ENCODE measurements around the gene NR2E3. TPM values are rescaled to one million over a fixed set of nuclear protein-coding genes. Genes with fewer than 3 reads are reported as not detected.

The NR2E3 gene
- polyA plus RNA-seq, 1 experiment, result not detected

GRCh38 chr15:71775856-71776255 lies 34.5 kb upstream of the NR2E3 start:
- POLR2A ChIA-PET, result no interaction called here
- CTCF ChIA-PET, result interaction anchor here (1.7 kb wide), 1 partner anchor 23 kb away, joined by 5 read pairs; no protein-coding TSS in a partner anchor
- DNase-seq (ENCODE audit: low read depth), result no peak
- H3K27me3 ChIP-seq (ENCODE audit: control insufficient read depth, insufficient read depth, low read length), result no peaks in the 10 kb centered on the region
- H3K4me3 ChIP-seq (ENCODE audit: low read depth, low read length), result no peak overlapping the region
- no peak for TF ChIP-seq CTCF (IDR thresholded peaks at IDR 0.05; ENCODE audit: insufficient read depth, low read depth, low read length)
- peaks cover 2% of the 10 kb centered on the region; the same call in 1 of the 2 replicates for H3K36me3 ChIP-seq (ENCODE audit: control insufficient read depth, insufficient read depth, low read length)

DNA sequence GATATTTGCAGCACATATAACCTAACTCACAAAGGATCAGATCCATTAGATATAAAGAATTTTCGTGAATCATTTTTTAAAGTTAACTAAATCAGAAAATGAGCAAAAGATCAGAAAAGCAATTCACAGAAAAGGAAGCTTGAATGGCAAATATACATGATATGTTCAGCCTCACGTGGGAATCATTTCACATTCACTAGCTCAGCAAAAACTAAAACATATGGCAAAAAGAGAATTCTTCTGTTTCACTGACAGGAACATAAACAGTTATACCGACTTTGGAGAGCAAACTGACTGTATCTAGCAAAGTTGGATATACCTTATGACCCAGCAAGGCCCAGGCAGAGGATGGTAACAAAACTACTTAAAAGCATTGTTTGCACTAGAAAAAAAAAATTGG lies 34.0 kb upstream of the NR2E3 start:
- CTCF ChIA-PET, result no interaction called here
- no peak for TF ChIP-seq CTCF (IDR thresholded peaks at IDR 0.05; ENCODE audit: insufficient read depth, low read depth, low read length)

GRCh38 chr15:71777216-71777943 lies 33.0 kb upstream of the NR2E3 start:
- H3K27me3 ChIP-seq (ENCODE audit: control insufficient read depth, insufficient read depth, low read length), result no peaks in the 10 kb centered on the region
- no peak for TF ChIP-seq CTCF (IDR thresholded peaks at IDR 0.05; ENCODE audit: insufficient read depth, low read depth, low read length)
- ChIA-PET CTCF (no interaction called here), POLR2A (no interaction called here)
- DNase-seq (ENCODE audit: low read depth), result no peak
- 0 out of 2 replicates have a peak, but pooled peaks cover 2% of the 10 kb centered on the region for H3K36me3 ChIP-seq (ENCODE audit: control insufficient read depth, insufficient read depth, low read length)
- no peak overlapping the region for H3K4me3 ChIP-seq (ENCODE audit: low read depth, low read length)

More for the DNA sequence above, 34.0 kb upstream of the NR2E3 start:
- POLR2A ChIA-PET, result no interaction called here
- Histone ChIP-seq H3K27me3 (ENCODE audit: control insufficient read depth, insufficient read depth, low read length) (no peaks in the 10 kb centered on the region), H3K36me3 (ENCODE audit: control insufficient read depth, insufficient read depth, low read length) (peaks cover 2% of the 10 kb centered on the region; the same call in 1 of the 2 replicates), H3K4me3 (ENCODE audit: low read depth, low read length) (no peak overlapping the region)
- DNase-seq (ENCODE audit: low read depth), result no peak

GRCh38 chr15:71779073-71779797 lies 31.1 kb upstream of the NR2E3 start:
- TF ChIP-seq CTCF (IDR thresholded peaks at IDR 0.05; ENCODE audit: insufficient read depth, low read depth, low read length), result no peak
- 0 out of 2 replicates have a peak, but pooled peaks cover 2% of the 10 kb centered on the region for H3K36me3 ChIP-seq (ENCODE audit: control insufficient read depth, insufficient read depth, low read length)
- ChIA-PET CTCF (interaction anchor here (0.7 to 3.2 kb wide), 9 partner anchors 8 to 377 kb away, joined by 3 to 26 read pairs (median 4); no protein-coding TSS in a partner anchor), POLR2A (no interaction called here)
- DNase-seq (ENCODE audit: low read depth), result no peak
- no peak overlapping the region for H3K4me3 ChIP-seq (ENCODE audit: low read depth, low read length)
- H3K27me3 ChIP-seq (ENCODE audit: control insufficient read depth, insufficient read depth, low read length), result no peaks in the 10 kb centered on the region
